CD1c-positive myeloid dendritic cell (primary cell): Measurements from ENCODE around the gene ARFIP1.
"Not testable (repeated sequence)": the region's sequence is repeated elsewhere in the genome, so short reads cannot be mapped to it uniquely, and the experiment has no call there.

Experiments
- DNase-seq: peaks from one replicate; pipeline ENCODE4 v3.0.0-alpha.2; 2016; ENCODE audit errors: extremely low spot score

ARFIP1 gene

GRCh38 chr4:152785639-152786615 is 6.2 kb downstream of the ARFIP1 start:
- DNase-seq, result peak; percentile 39

GRCh38 chr4:152786627-152787026 is 6.9 kb downstream of the ARFIP1 start:
- no peak for DNase-seq

- DNase-seq, result no peak
These were observed 16.1 kb downstream of the ARFIP1 start for GRCh38 chr4:152795891-152796290.

DNA sequence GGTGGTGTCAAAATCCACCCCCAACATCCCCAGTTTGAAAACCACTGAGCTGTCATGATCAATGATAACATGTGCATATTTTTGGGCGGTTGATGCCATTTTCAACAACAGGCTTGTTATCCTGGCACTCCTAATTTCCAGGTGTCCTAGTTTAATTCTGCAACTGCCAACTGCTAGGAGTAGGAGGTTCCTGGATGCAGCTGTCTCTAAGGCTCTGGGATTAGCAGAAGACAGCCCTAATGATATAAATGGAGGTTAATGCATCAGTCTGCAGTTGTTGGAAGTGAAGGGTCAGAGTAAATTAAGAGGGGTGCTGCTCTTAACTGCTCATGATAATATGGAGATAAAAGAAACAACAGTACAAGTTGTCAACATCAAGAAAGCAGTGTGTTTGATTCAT is 23.8 kb downstream of the ARFIP1 start:
- DNase-seq, result no peak

GRCh38 chr4:152805071-152805650 is 25.4 kb downstream of the ARFIP1 start:
- DNase-seq, result no peak

DNA sequence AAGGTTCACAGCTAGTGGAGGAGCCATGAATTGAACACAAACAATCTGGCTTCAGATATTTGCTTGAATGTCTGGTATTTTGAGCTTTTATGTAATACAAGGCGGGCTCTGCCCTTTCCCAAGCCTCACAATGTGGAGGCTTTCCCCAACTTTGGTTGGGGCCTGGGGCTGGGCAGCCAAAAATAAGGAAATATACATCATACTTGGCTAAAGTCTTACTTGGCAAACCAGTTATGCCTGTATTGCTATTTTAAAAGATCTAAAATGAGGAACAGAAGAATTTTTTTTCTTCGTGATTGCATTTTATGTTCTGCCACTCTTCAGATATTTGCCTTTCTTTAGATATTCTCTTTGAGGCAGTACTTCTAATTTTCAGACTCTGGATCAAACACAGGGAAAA is 26.1 kb downstream of the ARFIP1 start:
- DNase-seq, result no peak

- no peak for DNase-seq
These were observed 26.9 kb downstream of the ARFIP1 start for GRCh38 chr4:152806501-152807125.

- no peak for DNase-seq
These were observed 27.6 kb downstream of the ARFIP1 start for GRCh38 chr4:152807294-152807829.

DNA sequence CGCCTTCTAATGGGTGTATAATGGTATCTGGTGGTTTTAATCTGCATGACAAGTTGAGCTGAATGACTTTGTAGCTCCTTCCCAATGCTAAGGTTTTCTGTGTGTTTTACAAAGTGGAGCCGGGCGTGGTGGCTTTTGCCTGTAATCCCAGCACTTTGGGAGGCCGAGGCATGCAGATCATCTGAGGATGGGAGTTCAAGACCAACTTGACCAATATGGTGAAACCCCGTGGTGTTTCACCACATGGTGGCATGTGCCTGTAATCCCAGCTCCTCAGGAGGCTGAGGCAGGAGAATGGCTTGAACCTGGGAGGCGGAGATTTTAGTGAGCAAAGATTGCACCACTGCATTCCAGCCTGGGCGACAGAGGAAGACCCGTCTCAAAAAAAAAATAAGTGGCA is 28.9 kb downstream of the ARFIP1 start:
- DNase-seq, result no peak

- no peak for DNase-seq
These were observed 31.0 kb downstream of the ARFIP1 start for GRCh38 chr4:152810715-152811287.

GRCh38 chr4:152815078-152815477 is 35.3 kb downstream of the ARFIP1 start:
- no peak for DNase-seq

DNA sequence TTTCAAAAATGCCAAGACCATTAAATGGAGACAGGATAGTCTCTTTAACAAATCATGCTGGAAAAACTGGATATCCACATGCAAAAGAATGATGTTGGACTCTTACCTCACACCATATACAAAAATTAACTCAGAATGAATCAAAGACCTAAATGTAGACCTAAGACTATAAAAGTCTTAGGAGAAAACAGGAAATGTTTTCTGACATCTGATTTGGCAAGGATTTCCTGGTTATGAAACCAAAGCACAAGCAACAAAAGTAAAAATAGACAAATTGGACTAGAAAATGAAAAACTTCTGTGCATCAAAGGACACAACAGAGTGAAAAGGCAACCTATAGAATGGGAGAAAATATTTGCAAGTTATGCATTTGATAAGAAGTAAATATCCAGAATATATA is 37.6 kb downstream of the ARFIP1 start:
- DNase-seq, result peak; percentile 6

DNA sequence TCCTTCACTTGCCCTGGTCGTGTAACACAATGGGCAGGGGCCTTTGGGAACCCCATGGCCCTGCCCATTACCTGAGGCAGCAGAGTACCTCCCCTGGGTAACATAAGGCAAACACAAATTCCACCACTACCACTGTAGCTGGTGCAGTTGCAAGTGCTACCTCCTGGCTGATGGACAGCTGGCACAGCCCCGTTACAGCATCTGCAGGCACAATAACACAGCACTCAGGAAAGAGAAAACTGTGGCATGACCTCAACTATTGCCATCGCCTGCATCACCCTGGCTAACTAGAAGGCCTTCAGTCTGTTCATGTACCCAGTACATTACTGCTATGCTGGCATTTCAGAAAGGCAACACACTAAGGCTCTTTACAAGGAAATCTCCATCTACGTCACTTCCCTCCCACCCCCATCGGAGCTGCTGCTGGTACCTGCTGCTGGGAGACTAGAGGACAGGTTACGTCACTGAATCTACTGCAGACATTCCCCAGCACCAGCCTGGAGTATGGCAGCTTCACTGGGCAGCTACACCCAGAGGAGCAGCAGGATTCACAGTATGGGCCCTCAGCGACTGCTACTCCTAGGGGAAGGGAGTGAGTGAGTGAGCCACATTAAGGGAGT is 39.4 kb downstream of the ARFIP1 start:
- no peak for DNase-seq

GRCh38 chr4:152820073-152820472 is 40.3 kb downstream of the ARFIP1 start:
- DNase-seq, result no peak

GRCh38 chr4:152822323-152822722 is 42.6 kb downstream of the ARFIP1 start:
- DNase-seq, result no peak

- DNase-seq, result no peak
These were observed 44.8 kb downstream of the ARFIP1 start for GRCh38 chr4:152824561-152824960.

GRCh38 chr4:152825336-152825735 is 45.6 kb downstream of the ARFIP1 start:
- no peak for DNase-seq

- no peak for DNase-seq
These were observed 48.4 kb downstream of the ARFIP1 start for GRCh38 chr4:152828122-152828521.

DNA sequence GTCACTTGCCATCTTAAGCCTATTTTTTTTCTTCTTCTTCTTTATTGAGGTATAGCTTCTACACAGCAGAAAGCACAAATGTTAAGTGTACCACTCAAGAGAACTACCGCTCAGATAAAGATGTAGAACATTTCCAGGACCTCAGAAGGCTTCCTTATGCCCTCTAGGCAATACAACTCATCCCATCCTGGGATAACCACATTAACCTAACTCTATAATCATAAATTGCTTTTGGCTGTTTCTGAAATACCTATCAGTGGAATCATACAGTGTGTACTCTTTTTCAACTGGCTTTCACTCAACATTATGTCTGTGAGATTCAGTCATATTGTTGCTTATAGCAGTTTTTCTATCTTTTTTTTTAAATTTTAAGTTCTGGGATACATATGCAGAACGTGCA is 51.7 kb downstream of the ARFIP1 start:
- no peak for DNase-seq

DNA sequence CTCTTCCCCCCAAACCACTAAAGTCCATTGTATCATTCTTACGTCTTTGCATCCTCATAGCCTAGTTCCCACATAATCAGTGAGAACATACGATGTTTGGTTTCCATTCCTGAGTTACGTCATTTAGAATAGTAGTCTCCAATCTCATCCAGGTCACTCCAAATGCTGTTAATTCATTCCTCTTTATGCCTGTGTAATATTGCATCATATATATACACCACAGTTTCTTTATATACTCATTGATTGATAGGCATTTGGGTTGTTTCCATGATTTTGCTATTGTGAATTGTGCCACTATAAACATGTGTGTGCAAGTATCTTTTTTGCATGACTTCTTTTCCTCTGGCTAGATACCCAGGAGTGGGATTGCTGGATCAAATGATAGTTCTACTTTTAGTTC is 57.2 kb downstream of the ARFIP1 start:
- DNase-seq, result no peak

- not testable (repeated sequence) for DNase-seq
These were observed 60.0 kb downstream of the ARFIP1 start for GRCh38 chr4:152839729-152840128.
